ENCODE measurements around the gene AIFM2.
"Not testable (repeated sequence)": the region's sequence is repeated elsewhere in the genome, so short reads cannot be mapped to it uniquely, and the experiment has no call there.

Gene AIFM2

GRCh38 chr10:70132098-70133029 is at the start of gene AIFM2:
Gene AIFM2 (minus strand): TSS chr10:70132825. CDS start chr10:70124084, 8,741 bp downstream.
- no peaks in the 10 kb centered on the region for H3K9me3 ChIP-seq (ENCODE audit: insufficient read depth, low read length, severe bottlenecking)
- 0 out of 2 replicates have a peak, but pooled peaks cover under 1% of the 10 kb centered on the region for H4K20me1 ChIP-seq (ENCODE audit: insufficient read depth, low read length)
- ATAC-seq (ENCODE audit: insufficient read depth, low read depth): no peak
- H3K36me3 ChIP-seq (ENCODE audit: insufficient read depth, low read length): no peaks in the 10 kb centered on the region
- no peak within 1 kb of the TSS for H3K9ac ChIP-seq (ENCODE audit: low read depth, low read length)
- H2AFZ ChIP-seq (ENCODE audit: low read depth, low read length): no peak within 1 kb of the TSS
- H3K4me2 ChIP-seq (ENCODE audit: insufficient read depth, low read length): no peak within 1 kb of the TSS
- no peaks in the 10 kb centered on the region for H3K79me2 ChIP-seq (ENCODE audit: insufficient read depth, low read length)
- no peaks in the 10 kb centered on the region for H3K4me1 ChIP-seq (ENCODE audit: insufficient read depth, low read length)
- no peak within 1 kb of the TSS for H3K4me3 ChIP-seq (ENCODE audit: low read depth in 1 of 2, low read length in 2 of 2)
- peak; percentile 17 for DNase-seq
- H3K27ac ChIP-seq (ENCODE audit: low read length): no peak within 1 kb of the TSS
- H3K27me3 ChIP-seq (ENCODE audit: insufficient read depth, low read length, poor library complexity): no peaks in the 10 kb centered on the region
- TF ChIP-seq CTCF (IDR thresholded peaks at IDR 0.05; ENCODE audit: borderline replicate concordance, extremely low read depth, low read length, poor library complexity, severe bottlenecking) (no peak), EZH2 (IDR thresholded peaks at IDR 0.05; ENCODE audit: borderline replicate concordance, low read depth, low read length, severe bottlenecking) (no peak)

GRCh38 chr10:70179209-70179608 is 46.6 kb upstream of the AIFM2 start:
- H3K9me3 ChIP-seq (ENCODE audit: insufficient read depth, low read length, severe bottlenecking); H2AFZ ChIP-seq (ENCODE audit: low read depth, low read length); H3K4me3 ChIP-seq (ENCODE audit: low read depth in 1 of 2, low read length in 2 of 2); DNase-seq; H3K9ac ChIP-seq (ENCODE audit: low read depth, low read length); H3K4me2 ChIP-seq (ENCODE audit: insufficient read depth, low read length); H3K4me1 ChIP-seq (ENCODE audit: insufficient read depth, low read length); ATAC-seq (ENCODE audit: insufficient read depth, low read depth); H3K36me3 ChIP-seq (ENCODE audit: insufficient read depth, low read length); H3K27ac ChIP-seq (ENCODE audit: low read length); H4K20me1 ChIP-seq (ENCODE audit: insufficient read depth, low read length); H3K79me2 ChIP-seq (ENCODE audit: insufficient read depth, low read length); H3K27me3 ChIP-seq (ENCODE audit: insufficient read depth, low read length, poor library complexity): not testable (repeated sequence)

- Histone ChIP-seq H3K36me3 (ENCODE audit: insufficient read depth, low read length) (no peaks in the 10 kb centered on the region), H3K27ac (ENCODE audit: low read length) (no peak overlapping the region), H3K4me1 (ENCODE audit: insufficient read depth, low read length) (no peaks in the 10 kb centered on the region), H4K20me1 (ENCODE audit: insufficient read depth, low read length) (no peaks in the 10 kb centered on the region), H3K9ac (ENCODE audit: low read depth, low read length) (no peak overlapping the region), H3K4me3 (ENCODE audit: low read depth in 1 of 2, low read length in 2 of 2) (no peak overlapping the region), H2AFZ (ENCODE audit: low read depth, low read length) (no peak overlapping the region), H3K9me3 (ENCODE audit: insufficient read depth, low read length, severe bottlenecking) (peaks cover 4% of the 10 kb centered on the region), H3K79me2 (ENCODE audit: insufficient read depth, low read length) (no peaks in the 10 kb centered on the region), H3K4me2 (ENCODE audit: insufficient read depth, low read length) (no peak overlapping the region), H3K27me3 (ENCODE audit: insufficient read depth, low read length, poor library complexity) (peaks cover 4% of the 10 kb centered on the region)
- TF ChIP-seq CTCF (IDR thresholded peaks at IDR 0.05; ENCODE audit: borderline replicate concordance, extremely low read depth, low read length, poor library complexity, severe bottlenecking): no peak
- no peak for TF ChIP-seq EZH2 (IDR thresholded peaks at IDR 0.05; ENCODE audit: borderline replicate concordance, low read depth, low read length, severe bottlenecking)
- DNase-seq: no peak
- ATAC-seq (ENCODE audit: insufficient read depth, low read depth): no peak
Observed at GRCh38 chr10:70178139-70178725, 45.6 kb upstream of the AIFM2 start.

- no peak overlapping the region for H3K4me3 ChIP-seq (ENCODE audit: low read depth in 1 of 2, low read length in 2 of 2)
- no peak overlapping the region for H3K27ac ChIP-seq (ENCODE audit: low read length)
- DNase-seq (no peak), ATAC-seq (ENCODE audit: insufficient read depth, low read depth) (no peak)
- no peak for TF ChIP-seq EZH2 (IDR thresholded peaks at IDR 0.05; ENCODE audit: borderline replicate concordance, low read depth, low read length, severe bottlenecking)
- no peak for TF ChIP-seq CTCF (IDR thresholded peaks at IDR 0.05; ENCODE audit: borderline replicate concordance, extremely low read depth, low read length, poor library complexity, severe bottlenecking)
- H3K9me3 ChIP-seq (ENCODE audit: insufficient read depth, low read length, severe bottlenecking): peaks cover 4% of the 10 kb centered on the region
- H3K36me3 ChIP-seq (ENCODE audit: insufficient read depth, low read length): no peaks in the 10 kb centered on the region
- H3K4me1 ChIP-seq (ENCODE audit: insufficient read depth, low read length): peaks cover 6% of the 10 kb centered on the region; the same call in 1 of the 2 replicates
- H3K4me2 ChIP-seq (ENCODE audit: insufficient read depth, low read length): no peak overlapping the region
- no peaks in the 10 kb centered on the region for H3K79me2 ChIP-seq (ENCODE audit: insufficient read depth, low read length)
- no peaks in the 10 kb centered on the region for H4K20me1 ChIP-seq (ENCODE audit: insufficient read depth, low read length)
- no peak overlapping the region for H3K9ac ChIP-seq (ENCODE audit: low read depth, low read length)
- peaks cover 4% of the 10 kb centered on the region for H3K27me3 ChIP-seq (ENCODE audit: insufficient read depth, low read length, poor library complexity)
- no peak overlapping the region for H2AFZ ChIP-seq (ENCODE audit: low read depth, low read length)
Observed at GRCh38 chr10:70176441-70176840, 43.8 kb upstream of the AIFM2 start.

Measured in DND-41 (cell line).